ENCODE data around the gene MBNL2.

GRCh38 chr13:97242755-97243497, 20.8 kb downstream of the MBNL2 start:
- TF ChIP-seq POLR2A (IDR thresholded peaks at IDR 0.05; ENCODE audit: low read depth, low read length) (no peak), POLR2AphosphoS5 (IDR thresholded peaks at IDR 0.05; ENCODE audit: low read depth, low read length) (no peak), TAF1 (IDR thresholded peaks at IDR 0.05; ENCODE audit: borderline replicate concordance, low read depth, low read length) (no peak)
